DMS153 treated with DMSO at 0.1 percent for 48 hours (cell line): ENCODE data around the gene GNAQ.
"Not testable (repeated sequence)": the region's sequence is repeated elsewhere in the genome, so short reads cannot be mapped to it uniquely, and the experiment has no call there.

ENCODE experiments used
- DNase-seq: peaks from one replicate; lab custom pipeline; 2025; ENCODE audit not compliant: unreplicated experiment; lab: John Stamatoyannopoulos, UW

Gene GNAQ

GRCh38 chr9:77881634-77882033 is 150.0 kb downstream of the GNAQ start:
- DNase-seq, result not testable (repeated sequence)

DNA sequence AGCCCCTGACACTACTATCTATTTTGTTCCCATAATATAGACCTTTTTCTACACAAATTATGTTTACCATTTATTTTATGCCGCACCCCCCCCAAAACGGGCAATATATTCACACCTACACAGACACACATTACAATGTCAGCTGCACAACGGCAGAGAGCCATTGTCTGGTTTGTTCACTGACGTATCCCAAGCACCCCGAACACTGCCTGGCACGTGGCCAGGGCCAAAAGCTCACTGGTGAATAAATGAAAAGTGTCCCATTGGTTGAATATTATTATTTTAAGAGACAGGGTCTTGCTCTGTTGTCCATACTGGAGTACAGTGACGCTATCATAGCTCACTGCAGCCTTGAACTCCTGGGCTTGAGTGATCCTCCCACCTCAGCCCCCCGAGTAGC is 150.5 kb downstream of the GNAQ start:
- no peak for DNase-seq

DNA sequence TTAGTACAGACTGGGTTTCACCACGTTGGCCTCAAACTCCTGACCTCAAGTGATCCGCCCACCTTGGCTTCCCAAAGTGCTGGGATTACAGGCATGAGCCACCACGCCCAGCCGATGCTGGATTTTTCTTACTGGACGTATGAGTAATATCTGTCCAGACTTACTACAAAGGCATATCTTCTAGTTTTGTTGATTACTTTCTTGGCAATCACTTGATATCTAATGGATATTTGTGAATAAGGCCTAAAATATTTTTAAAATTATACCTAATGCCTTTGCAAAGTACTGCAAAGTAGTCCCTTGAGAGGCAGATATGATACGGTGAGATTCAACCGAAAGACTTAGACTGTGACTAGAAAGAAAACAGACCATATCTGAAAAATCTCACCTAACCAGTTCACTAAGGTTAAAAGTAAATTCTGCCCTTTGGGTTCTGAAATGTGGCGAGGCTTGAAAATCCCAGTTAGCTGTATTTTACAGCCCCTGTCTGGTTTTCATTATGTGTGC is 152.1 kb downstream of the GNAQ start:
- DNase-seq, result no peak

DNA sequence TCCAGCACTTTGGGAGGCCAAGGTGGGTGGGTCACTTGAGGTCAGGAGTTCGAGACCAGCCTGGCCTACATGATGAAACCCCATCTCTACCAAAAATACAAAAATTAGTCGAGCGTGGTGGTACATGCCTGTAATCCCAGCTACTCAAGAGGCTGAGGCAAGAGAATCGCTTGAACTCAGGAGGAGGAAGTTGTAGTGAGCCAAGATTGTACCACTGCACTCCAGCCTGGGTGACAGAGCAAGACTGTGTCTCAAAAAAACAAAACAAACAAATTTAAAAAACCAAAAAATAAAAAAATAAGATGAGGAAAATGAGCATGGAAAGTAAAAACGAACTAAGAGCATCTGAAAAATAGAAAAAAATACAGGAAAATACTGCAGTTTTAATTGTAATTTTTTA is 152.8 kb downstream of the GNAQ start:
- not testable (repeated sequence) for DNase-seq

DNA sequence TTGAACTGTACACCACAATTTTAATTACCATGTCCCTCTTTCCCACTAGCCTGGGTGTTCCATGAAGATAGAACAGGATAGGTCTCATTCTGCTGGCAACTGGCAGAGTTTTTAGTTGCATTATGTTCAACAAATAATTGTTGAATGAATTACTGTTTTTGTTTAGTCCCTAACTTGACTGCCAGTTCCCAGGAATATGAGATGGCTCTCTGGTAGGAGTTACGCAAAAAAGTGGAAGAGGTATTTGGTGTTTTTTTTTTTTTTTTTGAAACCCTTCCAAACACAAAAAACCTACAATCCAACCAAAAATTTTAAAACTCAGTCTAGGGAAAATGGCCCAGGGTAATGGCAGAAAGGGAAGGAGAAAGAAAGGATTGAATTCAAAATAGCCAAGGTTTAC is 153.6 kb downstream of the GNAQ start:
- no peak for DNase-seq

DNA sequence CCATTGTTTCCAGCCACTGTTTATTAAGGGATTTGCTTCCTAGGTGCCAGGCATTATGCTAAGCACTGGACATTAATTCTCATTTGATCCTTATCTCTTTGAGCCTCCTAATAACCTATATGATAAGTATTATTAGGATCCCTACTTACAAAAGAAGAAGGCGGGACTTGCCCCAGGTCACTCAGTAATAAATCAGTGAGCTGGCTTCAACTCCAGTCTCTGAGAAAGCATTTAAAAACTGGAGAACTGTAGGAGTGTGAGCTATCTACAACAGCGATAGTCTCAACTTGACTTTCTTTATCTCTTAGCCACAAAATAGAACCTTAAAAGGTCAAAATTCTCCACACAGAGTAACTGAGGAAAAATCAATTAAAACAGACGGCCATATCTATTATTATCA is 155.0 kb downstream of the GNAQ start:
- no peak for DNase-seq

GRCh38 chr9:77876091-77876490 is 155.5 kb downstream of the GNAQ start:
- DNase-seq, result no peak

- DNase-seq, result no peak
These were observed 158.7 kb downstream of the GNAQ start for GRCh38 chr9:77872863-77873262.

GRCh38 chr9:77872177-77872576 is 159.4 kb downstream of the GNAQ start:
- no peak for DNase-seq

- DNase-seq, result no peak
These were observed 160.1 kb downstream of the GNAQ start for GRCh38 chr9:77871483-77871882.

DNA sequence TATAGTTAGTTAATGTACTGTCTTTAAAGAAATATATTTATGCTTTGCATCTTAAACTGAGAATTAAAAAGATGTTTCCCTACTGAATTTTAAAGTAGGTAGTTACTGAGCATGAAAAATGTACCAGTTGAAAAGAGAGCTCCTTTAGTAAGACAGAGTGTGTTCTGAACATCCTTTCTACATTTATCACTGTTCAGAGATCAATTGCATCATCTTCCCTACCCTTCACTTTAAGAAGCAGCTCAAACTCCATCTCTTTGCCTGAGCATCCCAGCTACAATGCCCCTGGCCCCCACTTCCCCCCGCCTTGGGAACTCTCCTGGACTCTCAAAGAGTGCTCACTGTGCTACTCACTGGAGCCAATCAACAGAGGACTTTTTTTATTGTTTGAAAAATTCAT is 164.7 kb downstream of the GNAQ start:
- no peak for DNase-seq

- no peak for DNase-seq
These were observed 166.1 kb downstream of the GNAQ start for GRCh38 chr9:77865385-77866047.

GRCh38 chr9:77864211-77864889 is 167.3 kb downstream of the GNAQ start:
- DNase-seq, result no peak

GRCh38 chr9:77863638-77864037 is 168.0 kb downstream of the GNAQ start:
- DNase-seq, result not testable (repeated sequence)

DNA sequence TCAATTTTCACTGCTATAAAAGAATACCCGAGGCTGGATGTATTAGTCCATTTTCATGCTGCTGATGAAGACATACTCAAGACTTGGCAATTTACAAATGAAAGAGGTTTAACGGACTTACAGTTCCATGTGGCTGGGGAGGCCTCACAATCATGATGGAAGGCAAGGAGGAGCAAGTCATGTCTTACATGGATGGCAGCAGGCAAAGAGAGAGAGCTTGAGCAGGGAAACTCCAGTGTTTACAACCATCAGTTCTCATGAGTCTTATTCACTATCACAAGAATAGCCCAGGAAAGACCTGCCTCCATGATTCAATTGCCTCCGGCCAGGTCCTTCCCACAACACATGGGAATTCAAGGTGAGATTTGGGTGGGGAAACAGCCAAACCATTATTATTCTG is 170.7 kb downstream of the GNAQ start:
- DNase-seq, result not testable (repeated sequence)

- DNase-seq, result no peak
These were observed 173.9 kb downstream of the GNAQ start for GRCh38 chr9:77857513-77858259.

DNA sequence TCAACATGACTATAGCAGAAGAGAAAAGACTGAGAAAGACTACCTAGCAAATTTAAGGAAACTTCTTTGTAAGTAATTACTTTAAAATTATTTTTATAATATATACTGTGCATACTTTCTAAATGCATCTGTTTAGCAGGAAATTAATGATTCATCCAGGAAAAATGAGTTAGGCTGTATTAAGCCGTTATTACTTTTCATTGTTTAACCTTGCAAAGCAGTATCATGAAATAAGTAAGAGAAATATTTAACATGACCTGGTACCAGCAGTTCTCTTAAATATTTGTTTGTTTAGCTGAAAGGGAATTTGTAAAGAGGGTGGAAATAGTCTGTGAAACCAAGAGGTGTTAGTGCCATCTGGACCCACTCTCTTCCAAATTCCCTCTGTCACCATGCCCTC is 175.0 kb downstream of the GNAQ start:
- no peak for DNase-seq

DNA sequence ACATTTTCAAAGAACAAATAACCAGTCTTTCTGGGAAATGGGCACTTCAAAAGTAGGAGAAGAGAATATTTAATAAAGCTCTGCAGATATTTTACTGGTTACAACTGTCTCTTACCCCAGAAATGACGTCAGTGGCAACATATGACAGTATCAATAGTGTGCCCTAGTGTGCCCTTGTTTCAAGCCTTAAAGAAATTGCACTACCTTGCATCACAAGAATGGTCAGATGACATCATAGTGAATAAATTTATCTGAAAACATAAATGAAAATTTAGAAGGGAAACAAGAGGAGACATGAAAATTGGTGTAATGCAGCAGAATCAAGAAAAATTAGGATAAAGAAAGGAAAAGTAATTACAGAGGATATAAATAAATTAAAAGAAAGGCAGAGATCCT is 176.7 kb downstream of the GNAQ start:
- no peak for DNase-seq

GRCh38 chr9:77854258-77854915 is 177.2 kb downstream of the GNAQ start:
- no peak for DNase-seq

- no peak for DNase-seq
These were observed 177.9 kb downstream of the GNAQ start for GRCh38 chr9:77853716-77854115.

DNA sequence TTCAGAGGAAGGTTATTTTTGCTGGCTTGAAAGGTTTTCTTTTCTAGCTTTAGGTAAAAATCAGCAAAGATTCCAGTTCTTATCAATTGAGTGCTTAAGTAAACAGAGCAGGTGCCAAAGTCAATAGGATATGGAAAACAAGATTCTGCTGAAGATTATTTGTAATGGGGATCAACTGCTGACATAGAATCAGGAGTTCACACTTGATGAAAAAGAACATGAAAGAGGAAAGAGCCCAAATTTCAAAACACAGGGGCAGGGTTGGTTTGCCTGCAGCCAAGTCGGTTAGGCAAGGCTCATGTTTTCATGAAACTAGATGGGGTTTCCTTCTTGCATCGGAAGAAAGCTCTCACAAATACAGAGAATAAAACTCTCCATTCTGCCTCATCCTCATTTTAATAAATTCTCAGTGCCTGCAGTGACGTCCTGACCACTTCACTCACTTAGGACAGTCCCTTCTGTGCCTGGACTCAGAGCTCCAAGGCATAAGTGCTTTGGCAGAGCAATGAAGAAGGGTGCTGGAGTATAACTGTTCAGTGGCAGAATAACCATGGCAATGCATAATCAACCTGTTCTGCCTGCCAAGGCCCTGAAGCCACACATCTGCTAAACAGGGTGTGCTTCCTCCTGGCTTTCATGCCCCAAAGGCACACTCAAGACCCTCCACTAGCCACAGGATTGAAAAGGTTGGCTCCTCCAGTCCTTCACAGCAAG is 179.6 kb downstream of the GNAQ start:
- no peak for DNase-seq
